ENCODE results near the gene VWA3A.

GRCh38 chr16:22190776-22191531 is 98.6 kb downstream of the VWA3A start:
- TF ChIP-seq, protein P1, sequence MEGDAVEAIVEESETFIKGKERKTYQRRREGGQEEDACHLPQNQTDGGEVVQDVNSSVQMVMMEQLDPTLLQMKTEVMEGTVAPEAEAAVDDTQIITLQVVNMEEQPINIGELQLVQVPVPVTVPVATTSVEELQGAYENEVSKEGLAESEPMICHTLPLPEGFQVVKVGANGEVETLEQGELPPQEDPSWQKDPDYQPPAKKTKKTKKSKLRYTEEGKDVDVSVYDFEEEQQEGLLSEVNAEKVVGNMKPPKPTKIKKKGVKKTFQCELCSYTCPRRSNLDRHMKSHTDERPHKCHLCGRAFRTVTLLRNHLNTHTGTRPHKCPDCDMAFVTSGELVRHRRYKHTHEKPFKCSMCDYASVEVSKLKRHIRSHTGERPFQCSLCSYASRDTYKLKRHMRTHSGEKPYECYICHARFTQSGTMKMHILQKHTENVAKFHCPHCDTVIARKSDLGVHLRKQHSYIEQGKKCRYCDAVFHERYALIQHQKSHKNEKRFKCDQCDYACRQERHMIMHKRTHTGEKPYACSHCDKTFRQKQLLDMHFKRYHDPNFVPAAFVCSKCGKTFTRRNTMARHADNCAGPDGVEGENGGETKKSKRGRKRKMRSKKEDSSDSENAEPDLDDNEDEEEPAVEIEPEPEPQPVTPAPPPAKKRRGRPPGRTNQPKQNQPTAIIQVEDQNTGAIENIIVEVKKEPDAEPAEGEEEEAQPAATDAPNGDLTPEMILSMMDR (conservative IDR thresholded peaks at IDR 0.05): no peak
- no peak for TF ChIP-seq ZFX (IDR thresholded peaks at IDR 0.05)
